Keratinocyte (primary cell): ENCODE measurements around the gene PPP1R7.

ENCODE experiments used
- CTCF ChIP-seq, 3 experiments: IDR thresholded peaks in 1 of 3; conservative IDR thresholded peaks in 1 of 3; optimal IDR thresholded peaks in 1 of 3; 2 replicates in 2 of 3; 3 replicates in 1 of 3; pipeline versions ENCODE3 to v1.5.1; 2011; ENCODE audit warnings: low read length in 3 of 3, mild to moderate bottlenecking in 3 of 3, moderate library complexity in 2 of 3, control low read depth in 1 of 3, inconsistent platforms in 1 of 3; ENCODE audit not compliant: insufficient read depth in 2 of 3; ENCODE audit errors: extremely low read depth in 1 of 3
- EZH2 ChIP-seq: IDR thresholded peaks from one replicate; pipeline ENCODE4 v1.6.1; 2012; ENCODE audit warnings: inconsistent platforms, mild to moderate bottlenecking, low read length, moderate library complexity

GRCh38 chr2:241136661-241137260 lies 13.5 kb upstream of the PPP1R7 start:
- no peak for TF ChIP-seq CTCF (optimal IDR thresholded peaks at IDR 0.05 in 1 of 3, IDR thresholded peaks at IDR 0.05 in 1 of 3, conservative IDR thresholded peaks at IDR 0.05 in 1 of 3; ENCODE audit: extremely low read depth in 1 of 3, insufficient read depth in 2 of 3, low read length in 3 of 3)
- no peak for TF ChIP-seq EZH2
